Measurements from ENCODE around the gene ELP5.

ELP5 gene

DNA sequence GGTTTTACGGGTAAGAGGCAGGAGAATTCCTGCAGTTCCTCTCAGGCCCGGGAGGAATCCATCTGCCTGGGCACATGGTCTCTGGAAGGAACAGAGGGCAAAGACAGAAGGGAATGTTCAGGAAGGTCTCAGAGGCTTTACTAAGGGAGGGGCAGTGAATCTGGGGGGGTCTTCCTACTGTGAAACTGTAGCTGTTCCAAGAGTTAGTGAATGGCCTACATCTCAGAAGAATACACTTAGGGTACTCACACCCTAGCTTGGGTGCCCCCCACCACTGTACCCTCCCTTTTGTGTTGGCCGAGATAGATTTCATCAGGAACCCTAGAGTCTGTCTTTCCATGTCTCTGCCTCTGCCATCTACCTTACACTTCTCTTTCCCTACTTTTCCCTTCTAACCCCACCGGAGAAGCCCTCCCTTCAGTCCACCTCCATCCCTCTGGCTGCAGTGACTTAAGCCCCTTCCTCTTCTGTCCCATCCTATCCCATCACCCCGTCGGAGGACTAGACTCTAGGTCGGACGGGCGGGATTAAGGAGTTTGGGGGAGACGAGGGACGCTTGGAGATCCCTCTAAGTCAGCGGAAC lies 32.7 kb upstream of the ELP5 start:
- no peak for DNase-seq

- DNase-seq, result peak; percentile 67
Observed at GRCh38 chr17:7219812-7220592, 32.0 kb upstream of the ELP5 start, which contains the start of the genes ACADVL and DLG4. TSS of gene ACADVL (plus strand) at chr17:7219938. CDS start at chr17:7219985, 47 bp downstream. TSS of gene DLG4 (minus strand) at chr17:7219836.

GRCh38 chr17:7220593-7221277 lies 31.3 kb upstream of the ELP5 start:
- DNase-seq, result peak; percentile 39

GRCh38 chr17:7221278-7222092 lies 30.5 kb upstream of the ELP5 start:
- no peak for DNase-seq

DNA sequence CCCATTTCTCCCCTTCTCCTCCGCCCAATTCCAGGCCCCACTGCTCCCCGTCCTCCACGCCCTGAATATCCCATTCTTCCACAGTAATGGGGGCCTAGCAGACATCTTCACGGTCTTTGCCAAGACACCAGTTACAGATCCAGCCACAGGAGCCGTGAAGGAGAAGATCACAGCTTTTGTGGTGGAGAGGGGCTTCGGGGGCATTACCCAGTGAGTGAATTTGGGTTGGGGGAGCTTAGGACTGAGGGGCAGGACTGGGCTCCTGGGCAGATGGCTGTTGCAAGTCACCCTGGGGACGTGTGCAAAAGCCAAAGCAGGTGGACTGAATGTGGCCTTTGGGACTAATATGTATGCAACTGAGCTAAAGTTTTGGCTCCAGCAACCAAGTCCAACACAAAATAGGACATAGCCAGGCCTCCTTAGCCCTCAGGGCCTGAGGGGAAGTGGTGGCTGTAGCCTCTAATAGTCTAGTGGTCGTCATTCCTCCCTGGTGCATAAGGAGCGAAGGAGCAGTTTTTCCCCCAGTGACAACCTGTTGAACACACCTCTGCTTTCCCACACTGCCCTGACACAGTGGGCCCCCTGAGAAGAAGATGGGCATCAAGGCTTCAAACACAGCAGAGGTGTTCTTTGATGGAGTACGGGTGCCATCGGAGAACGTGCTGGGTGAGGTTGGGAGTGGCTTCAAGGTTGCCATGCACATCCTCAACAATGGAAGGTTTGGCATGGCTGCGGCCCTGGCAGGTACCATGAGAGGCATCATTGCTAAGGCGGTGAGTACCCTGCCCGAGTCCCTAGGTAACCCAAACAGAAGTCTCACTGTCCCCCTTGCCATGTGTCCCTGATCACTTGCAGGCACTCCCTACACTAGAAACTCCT lies 29.7 kb upstream of the ELP5 start:
- no peak for DNase-seq

DNA sequence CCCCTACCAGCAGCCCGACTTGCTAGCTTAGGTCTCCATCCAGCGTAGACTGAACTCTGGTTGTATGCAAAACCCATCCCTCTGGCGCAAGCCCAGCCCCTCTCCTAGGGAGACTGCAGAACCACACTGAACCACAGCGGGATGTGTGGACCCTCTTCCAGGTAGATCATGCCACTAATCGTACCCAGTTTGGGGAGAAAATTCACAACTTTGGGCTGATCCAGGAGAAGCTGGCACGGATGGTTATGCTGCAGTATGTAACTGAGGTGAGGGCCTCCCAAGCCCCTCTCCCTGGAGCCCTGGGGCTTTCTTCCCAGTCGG lies 29.1 kb upstream of the ELP5 start:
- no peak for DNase-seq

DNA sequence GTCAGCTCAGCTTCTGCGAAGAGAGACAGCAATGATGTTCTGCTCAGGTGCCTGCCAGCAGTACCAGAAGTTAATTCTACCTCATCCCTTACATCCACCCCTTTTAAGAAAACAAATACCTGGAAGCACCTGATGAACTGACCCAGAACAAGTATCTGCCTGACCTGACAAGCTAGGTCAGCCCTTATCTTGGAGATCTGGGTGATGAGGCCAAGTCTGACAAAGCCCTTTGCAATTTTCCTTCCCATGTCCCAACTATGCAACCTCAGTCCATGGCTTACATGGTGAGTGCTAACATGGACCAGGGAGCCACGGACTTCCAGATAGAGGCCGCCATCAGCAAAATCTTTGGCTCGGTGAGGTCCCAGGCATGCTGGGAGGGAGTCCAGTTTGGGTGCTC lies 28.6 kb upstream of the ELP5 start:
- no peak for DNase-seq

GRCh38 chr17:7224110-7224509 lies 27.9 kb upstream of the ELP5 start:
- DNase-seq, result no peak

DNA sequence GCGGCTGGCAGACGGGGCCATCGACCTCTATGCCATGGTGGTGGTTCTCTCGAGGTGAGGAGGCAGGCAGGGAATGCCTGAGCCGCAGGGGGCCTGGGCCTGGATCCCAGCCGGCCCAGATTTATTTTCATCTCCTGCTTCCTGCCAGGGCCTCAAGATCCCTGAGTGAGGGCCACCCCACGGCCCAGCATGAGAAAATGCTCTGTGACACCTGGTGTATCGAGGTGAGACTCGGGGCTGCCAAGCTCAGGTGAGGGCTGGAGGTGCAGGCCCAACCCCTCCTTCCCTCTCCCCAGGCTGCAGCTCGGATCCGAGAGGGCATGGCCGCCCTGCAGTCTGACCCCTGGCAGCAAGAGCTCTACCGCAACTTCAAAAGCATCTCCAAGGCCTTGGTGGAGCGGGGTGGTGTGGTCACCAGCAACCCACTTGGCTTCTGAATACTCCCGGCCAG lies 27.3 kb upstream of the ELP5 start:
- no peak for DNase-seq

DNA sequence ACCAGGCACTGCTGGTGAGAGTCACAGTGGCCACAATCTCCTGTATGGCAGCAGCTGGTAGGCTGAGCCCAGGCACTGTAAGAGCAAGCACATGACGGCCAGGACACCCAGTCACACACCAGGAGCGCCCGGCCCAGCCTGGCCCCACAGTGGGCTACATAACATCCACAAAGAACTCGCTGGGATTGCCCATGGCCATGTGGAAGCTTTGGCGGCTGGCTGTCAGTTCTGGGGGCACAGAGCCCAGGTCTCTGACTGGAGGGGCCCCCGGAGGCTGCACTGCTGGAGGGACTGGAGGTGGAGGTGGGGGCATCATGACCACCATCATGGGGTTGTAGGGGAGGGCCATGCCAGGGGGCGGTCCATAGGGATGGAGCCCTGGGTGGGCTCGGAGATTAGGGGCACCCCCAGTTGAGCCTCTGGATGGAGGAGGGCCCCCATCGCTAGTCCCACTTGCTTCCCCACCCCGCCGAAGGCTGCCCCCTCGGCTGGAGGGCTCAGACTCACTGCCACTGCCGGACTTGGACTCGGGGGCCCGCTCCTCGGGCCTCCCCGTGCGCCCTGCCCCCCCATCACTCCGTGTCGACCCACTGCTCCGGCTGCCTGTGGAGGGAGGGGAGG lies 26.2 kb upstream of the ELP5 start:
- DNase-seq, result no peak

DNA sequence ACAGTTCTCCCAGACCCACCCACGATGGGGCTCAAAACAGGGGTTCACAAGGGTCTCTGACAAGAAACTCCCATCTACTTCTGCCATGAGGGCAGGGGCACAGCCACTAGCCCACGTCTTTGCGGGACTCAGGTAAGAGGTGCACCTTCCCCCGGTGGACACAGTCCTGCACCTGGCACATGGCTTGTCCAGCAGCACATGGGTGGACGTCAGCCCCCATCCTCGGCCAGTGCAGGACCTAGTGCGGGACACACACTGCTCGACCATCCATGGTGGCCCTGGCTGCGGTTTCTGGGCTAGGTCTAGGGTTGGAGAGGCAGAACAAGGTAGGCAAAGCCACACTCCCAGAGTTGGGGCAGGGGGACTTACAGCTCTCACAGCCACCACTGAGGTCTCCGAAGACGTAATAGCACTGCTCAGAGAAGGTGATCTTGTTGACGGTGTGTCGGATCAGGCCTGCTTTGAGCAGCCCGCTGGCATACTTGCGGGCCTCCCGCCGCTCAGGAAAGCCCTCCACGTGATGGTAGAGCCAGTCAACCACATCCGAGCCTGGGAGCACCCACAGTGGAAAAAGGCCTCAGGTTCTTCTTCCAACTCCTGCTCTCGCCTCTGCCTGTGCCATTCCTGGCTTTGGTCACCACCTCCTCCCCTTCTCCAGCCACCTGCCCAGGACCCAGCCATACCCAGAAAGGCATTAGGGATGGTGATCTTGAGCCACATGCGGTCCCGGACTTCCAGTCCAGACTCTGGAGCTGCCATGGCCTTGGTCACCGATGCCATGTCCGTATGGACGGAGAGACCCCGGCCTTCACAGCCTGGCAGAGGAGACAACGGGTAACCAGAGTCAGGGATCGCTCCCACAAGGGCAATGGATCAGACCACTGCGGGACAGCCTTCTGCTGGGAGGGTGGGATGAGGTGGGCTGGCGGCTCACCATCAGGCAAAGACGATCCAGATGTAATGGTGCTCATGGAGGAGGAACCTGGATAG lies 25.0 kb upstream of the ELP5 start:
- DNase-seq, result no peak

- DNase-seq, result no peak
Observed at GRCh38 chr17:7228920-7229319, 23.1 kb upstream of the ELP5 start.

DNA sequence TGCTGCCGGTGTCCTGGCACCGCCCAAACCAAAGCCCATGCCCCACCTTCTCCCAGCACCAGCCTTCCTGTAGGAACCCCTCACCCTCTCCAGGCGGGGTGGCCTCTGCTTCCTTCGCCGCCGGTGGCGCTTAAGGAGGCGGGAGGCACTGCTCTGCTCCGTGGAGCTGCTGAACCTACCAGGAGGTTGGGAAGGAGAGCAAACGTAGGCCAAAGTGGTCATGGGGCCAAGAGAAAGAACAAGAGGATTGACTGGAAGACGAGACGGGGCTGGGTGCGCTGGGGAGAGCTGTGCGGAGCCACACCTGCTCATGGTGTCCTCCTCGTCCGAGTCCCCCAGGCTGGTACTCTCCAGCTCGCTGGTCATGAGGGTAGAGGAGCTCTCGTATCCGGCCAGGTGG lies 22.5 kb upstream of the ELP5 start:
- DNase-seq, result no peak

DNA sequence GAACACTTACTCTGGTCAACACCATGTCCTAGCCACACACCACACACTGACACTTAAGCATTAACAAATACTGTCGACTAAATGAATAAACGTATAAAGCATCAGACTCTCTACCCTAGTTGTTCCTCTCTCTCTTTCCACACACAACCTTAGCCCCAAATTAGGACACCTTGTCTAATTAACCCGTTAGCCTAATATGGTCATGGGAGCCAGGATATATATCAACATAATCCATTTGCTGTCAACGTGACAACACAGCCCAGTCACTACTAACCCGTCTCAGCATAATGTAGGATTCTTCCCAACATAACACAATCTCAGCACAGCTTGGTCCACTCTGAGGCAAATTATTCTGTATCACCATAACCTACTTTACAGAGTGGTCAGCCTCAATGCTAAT lies 19.9 kb upstream of the ELP5 start:
- no peak for DNase-seq

DNA sequence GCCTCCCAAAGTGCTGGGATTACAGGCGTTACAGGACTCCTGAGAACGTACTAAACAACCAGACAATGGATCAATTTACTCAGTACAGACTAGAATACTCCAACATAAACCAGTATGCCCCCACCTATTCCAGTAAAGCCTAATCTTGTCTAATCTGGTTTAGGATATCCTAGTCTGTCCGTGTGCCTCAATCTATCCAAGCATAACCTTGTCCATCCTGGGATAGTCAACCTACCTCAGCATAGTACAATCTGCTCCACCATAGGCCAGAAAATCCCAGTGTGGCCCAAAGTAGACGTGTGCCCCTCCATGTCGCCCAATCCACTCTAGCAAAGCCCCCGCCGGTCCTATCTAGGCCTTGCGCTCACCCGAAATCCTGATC lies 18.3 kb upstream of the ELP5 start:
- no peak for DNase-seq

DNA sequence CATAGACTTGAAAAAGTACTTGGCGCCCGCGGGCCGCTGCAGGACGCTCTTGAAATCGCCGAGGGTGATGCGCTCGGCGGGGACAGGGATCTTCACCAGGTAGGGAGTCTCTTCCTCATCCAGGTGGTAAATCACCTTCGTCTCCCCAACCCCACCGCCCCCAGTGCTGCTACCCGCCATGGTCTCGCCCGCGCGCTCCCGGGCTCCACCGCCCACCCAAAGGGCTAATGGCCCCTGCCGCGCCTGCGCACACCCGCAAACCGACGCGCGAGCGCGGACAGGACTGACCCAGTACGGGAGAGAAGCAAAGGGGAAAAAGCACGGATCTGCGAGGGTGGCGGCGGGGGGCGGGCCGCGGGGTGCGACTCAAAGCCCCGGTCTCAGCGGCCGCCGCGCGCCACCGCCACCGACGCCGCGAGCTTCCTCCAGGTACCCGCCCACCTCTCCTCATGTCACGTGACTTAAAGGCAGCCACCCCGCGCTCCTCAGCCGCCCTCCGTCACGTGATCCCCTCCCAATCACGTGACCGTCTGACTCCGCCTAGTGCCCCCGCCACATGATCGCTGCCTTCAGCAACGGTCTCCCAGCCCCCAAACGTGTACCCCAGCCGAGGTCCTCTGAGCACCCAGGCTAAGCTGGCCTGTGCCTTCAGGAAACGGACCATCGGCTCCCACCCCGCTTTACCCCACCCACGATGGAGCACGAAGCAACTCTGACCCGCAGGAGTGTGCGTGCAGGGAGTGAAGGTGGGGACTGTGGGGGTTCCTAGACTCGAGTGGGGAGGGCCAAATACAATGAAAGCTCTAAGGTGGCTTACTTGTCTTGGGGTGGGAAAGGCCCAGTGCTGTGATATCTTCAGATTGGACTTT lies 17.7 kb upstream of the ELP5 start, which contains the start of gene DVL2:
Gene DVL2 (minus strand): TSS at position 435 of the 869 bp plus-strand sequence. CDS start 255 bp downstream, at position 180.
- peak; percentile 90 for DNase-seq

- DNase-seq, result no peak
Observed at GRCh38 chr17:7235693-7236665, 16.0 kb upstream of the ELP5 start.

DNA sequence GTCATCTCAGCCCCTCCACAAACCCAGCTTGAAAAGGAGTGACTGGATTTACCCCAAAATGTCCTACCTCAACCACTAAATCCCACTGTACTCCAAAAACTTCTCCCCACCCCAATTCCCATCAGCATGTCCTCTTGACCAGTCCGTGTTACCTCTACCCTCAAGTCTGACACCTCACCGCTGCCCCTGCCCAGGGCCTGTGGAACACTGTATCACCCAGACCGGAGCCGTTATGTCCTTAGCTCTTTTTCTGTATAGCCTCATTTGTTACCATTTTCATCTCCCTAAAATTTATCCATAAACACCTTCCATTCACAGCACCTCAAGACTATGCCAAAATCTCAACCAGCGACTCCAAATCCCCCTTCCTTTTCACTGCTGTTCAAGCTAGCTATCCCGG lies 15.2 kb upstream of the ELP5 start:
- no peak for DNase-seq
